CD8-positive, alpha-beta memory T cell (primary cell): ENCODE measurements around the gene NDRG3. TPM values are rescaled to one million over a fixed set of nuclear protein-coding genes. Genes with fewer than 3 reads are reported as not detected.
A peak's percentile ranks its signal among the peaks of the same experiment; 100 is the strongest.
"Not testable (repeated sequence)": the region's sequence is repeated elsewhere in the genome, so short reads cannot be mapped to it uniquely, and the experiment has no call there.

Experiments
- CTCF ChIA-PET: fragments of 350-600 bp; sonication (Branson Sonifier 250); formaldehyde crosslinking; loops from one replicate; lab custom pipeline; 2021; ENCODE audit warnings: antibody characterized with exemption; lab: Charles Lee
- POLR2A ChIA-PET: fragments of 350-600 bp; sonication (Branson Sonifier 250); formaldehyde crosslinking; loops from one replicate; lab custom pipeline; 2021; ENCODE audit warnings: antibody characterized with exemption; lab: Charles Lee
- DNase-seq, 5 donors: peaks; one replicate each; pipeline versions ENCODE4 v3.0.0 to v3.0.0-alpha.2; 2020 to 2022; ENCODE audit warnings: mixed read lengths in 1 of 5
- H3K27ac ChIP-seq: one replicate; pipeline ENCODE4 v1.7.0; 2013; ENCODE audit warnings: low read depth, mild to moderate bottlenecking, low read length, moderate library complexity
- H3K27me3 ChIP-seq: 2 replicates; pipeline ENCODE4 v1.7.0; 2013; ENCODE audit warnings: low read length, mild to moderate bottlenecking; ENCODE audit not compliant: insufficient read depth, poor library complexity, severe bottlenecking
- H3K36me3 ChIP-seq: 2 replicates; pipeline ENCODE4 v1.7.0; 2013; ENCODE audit warnings: mild to moderate bottlenecking, low read length, moderate library complexity; ENCODE audit not compliant: insufficient read depth
- H3K4me1 ChIP-seq: 2 replicates; pipeline ENCODE4 v1.7.0; 2013; ENCODE audit warnings: mild to moderate bottlenecking, low read length, moderate library complexity; ENCODE audit not compliant: insufficient read depth
- H3K4me3 ChIP-seq: 2 replicates; pipeline ENCODE4 v1.7.0; 2013; ENCODE audit warnings: mild to moderate bottlenecking, low read length
- H3K9me3 ChIP-seq: 2 replicates; pipeline ENCODE4 v1.7.0; 2013; ENCODE audit warnings: mild to moderate bottlenecking, low read length
- H3K27ac Mint-ChIP-seq, 8 donors: one replicate each; pipeline ENCODE4 v1.8.0; 2020 to 2021; ENCODE audit warnings: mixed read lengths in 8 of 8, mild to moderate bottlenecking in 6 of 8, inconsistent platforms in 3 of 8, moderate library complexity in 3 of 8
- H3K27me3 Mint-ChIP-seq, 2 donors: one replicate each; pipeline ENCODE4 v1.8.0; 2020 to 2021; ENCODE audit warnings: mixed read lengths in 2 of 2, mild to moderate bottlenecking in 1 of 2, moderate library complexity in 1 of 2
- H3K36me3 Mint-ChIP-seq, 3 donors: one replicate each; pipeline ENCODE4 v1.8.0; 2020 to 2021; ENCODE audit warnings: mixed read lengths in 3 of 3, inconsistent platforms in 1 of 3, mild to moderate bottlenecking in 1 of 3
- H3K4me1 Mint-ChIP-seq, 3 donors: one replicate each; pipeline ENCODE4 v1.8.0; 2020 to 2021; ENCODE audit warnings: mixed read lengths in 3 of 3, inconsistent platforms in 1 of 3, mild to moderate bottlenecking in 1 of 3
- H3K4me3 Mint-ChIP-seq, 7 donors: one replicate each; pipeline ENCODE4 v1.8.0; 2020 to 2021; ENCODE audit warnings: mixed read lengths in 7 of 7, mild to moderate bottlenecking in 6 of 7, moderate library complexity in 4 of 7, inconsistent platforms in 2 of 7
- H3K9me3 Mint-ChIP-seq, 5 donors: one replicate each; pipeline ENCODE4 v1.8.0; 2020 to 2022; ENCODE audit warnings: mixed read lengths in 5 of 5, mild to moderate bottlenecking in 3 of 5, moderate library complexity in 2 of 5, inconsistent platforms in 1 of 5
- polyA plus RNA-seq: library from polyadenylated mRNA; unstranded; fragments of 300-500 nt; fragmentation: Illumina TruSeq; gene quantifications from one replicate; pipeline ENCODE4 v1.2.3, GENCODE V29; 2021
- total RNA-seq, 2 experiments: library from RNA; stranded (reverse); gene quantifications; one replicate each; pipeline ENCODE4 v1.2.3, GENCODE V29; 2021

The NDRG3 gene
- total and polyA plus RNA-seq, 3 experiments from 2014 or later: 19.9 to 49.8 (median 20.3) TPM

- no peaks in the 10 kb centered on the region for H3K9me3 Mint-ChIP-seq
- POLR2A ChIA-PET: no interaction called here
- no peak overlapping the region for H3K27ac ChIP-seq
- H3K27me3 ChIP-seq: no peaks in the 10 kb centered on the region
- H3K27me3 Mint-ChIP-seq: no peaks in the 10 kb centered on the region
- H3K4me3 ChIP-seq: no peak overlapping the region
- H3K36me3 ChIP-seq: no peaks in the 10 kb centered on the region
- H3K4me1 Mint-ChIP-seq: peaks cover 0 to 5% (median 3%) of the 10 kb centered on the region in 3 donors
- peak overlapping the region in 1 of 8 donors; percentile 14 for H3K27ac Mint-ChIP-seq
- CTCF ChIA-PET: interaction anchor here (3.8 kb wide), 1 partner anchor 37 kb away, joined by 23 read pairs; no protein-coding TSS in a partner anchor
- DNase-seq: peak in 2 of 5 donors; percentile 7 to 50
- H3K36me3 Mint-ChIP-seq: peaks cover 0 to 35% (median 13%) of the 10 kb centered on the region in 3 donors
- H3K4me1 ChIP-seq: no peaks in the 10 kb centered on the region
- no peak overlapping the region for H3K4me3 Mint-ChIP-seq
- no peaks in the 10 kb centered on the region for H3K9me3 ChIP-seq
Measured at GRCh38 chr20:36717657-36718056, 28.2 kb downstream of the NDRG3 start.

GRCh38 chr20:36717021-36717420, 28.9 kb downstream of the NDRG3 start:
- no peaks in the 10 kb centered on the region for H3K27me3 ChIP-seq
- Mint-ChIP-seq H3K9me3 (no peaks in the 10 kb centered on the region), H3K27me3 (no peaks in the 10 kb centered on the region), H3K27ac (peak overlapping the region in 1 of 8 donors; percentile 14), H3K36me3 (peaks cover 0 to 35% (median 13%) of the 10 kb centered on the region in 3 donors), H3K4me1 (peaks cover 0 to 3% (median 0%) of the 10 kb centered on the region in 3 donors), H3K4me3 (no peak overlapping the region)
- DNase-seq: no peak
- no peaks in the 10 kb centered on the region for H3K4me1 ChIP-seq
- H3K36me3 ChIP-seq: no peaks in the 10 kb centered on the region
- H3K9me3 ChIP-seq: no peaks in the 10 kb centered on the region
- H3K27ac ChIP-seq: no peak overlapping the region
- ChIA-PET POLR2A (no interaction called here), CTCF (interaction anchor here (3.8 kb wide), 1 partner anchor 38 kb away, joined by 23 read pairs; no protein-coding TSS in a partner anchor)
- no peak overlapping the region for H3K4me3 ChIP-seq

GRCh38 chr20:36712775-36713174, 33.1 kb downstream of the NDRG3 start:
- DNase-seq: no peak
- Histone ChIP-seq H3K4me1 (no peaks in the 10 kb centered on the region), H3K36me3 (no peaks in the 10 kb centered on the region), H3K9me3 (no peaks in the 10 kb centered on the region), H3K27me3 (no peaks in the 10 kb centered on the region), H3K4me3 (no peak overlapping the region), H3K27ac (no peak overlapping the region)
- H3K27ac Mint-ChIP-seq: no peak overlapping the region
- no peaks in the 10 kb centered on the region for H3K9me3 Mint-ChIP-seq
- H3K4me3 Mint-ChIP-seq: no peak overlapping the region
- peaks cover 0 to 3% (median 0%) of the 10 kb centered on the region in 3 donors for H3K4me1 Mint-ChIP-seq
- ChIA-PET POLR2A (no interaction called here), CTCF (interaction anchor here (1.0 kb wide), 1 partner anchor 34 kb away, joined by 3 read pairs; no protein-coding TSS in a partner anchor)
- no peaks in the 10 kb centered on the region for H3K27me3 Mint-ChIP-seq
- peaks cover 0 to 13% (median 8%) of the 10 kb centered on the region in 3 donors for H3K36me3 Mint-ChIP-seq

GRCh38 chr20:36709126-36709525, 36.8 kb downstream of the NDRG3 start:
- CTCF ChIA-PET: no interaction called here
- H3K4me3 ChIP-seq: no peak overlapping the region

GRCh38 chr20:36703530-36703929, 42.4 kb downstream of the NDRG3 start:
- peaks cover 0 to 2% (median 0%) of the 10 kb centered on the region in 3 donors for H3K4me1 Mint-ChIP-seq
- peaks cover 0 to 31% (median 8%) of the 10 kb centered on the region in 3 donors for H3K36me3 Mint-ChIP-seq
- H3K4me1 ChIP-seq: no peaks in the 10 kb centered on the region
- no peaks in the 10 kb centered on the region for H3K9me3 ChIP-seq
- no peak overlapping the region for H3K4me3 Mint-ChIP-seq
- no peaks in the 10 kb centered on the region for H3K36me3 ChIP-seq
- no peaks in the 10 kb centered on the region for H3K27me3 ChIP-seq
- ChIA-PET POLR2A (no interaction called here), CTCF (no interaction called here)
- no peak overlapping the region for H3K4me3 ChIP-seq
- no peak for DNase-seq
- H3K27ac ChIP-seq: no peak overlapping the region
- H3K9me3 Mint-ChIP-seq: no peaks in the 10 kb centered on the region
- no peaks in the 10 kb centered on the region for H3K27me3 Mint-ChIP-seq
- H3K27ac Mint-ChIP-seq: no peak overlapping the region

More at GRCh38 chr20:36709126-36709525, 36.8 kb downstream of the NDRG3 start:
- H3K27ac ChIP-seq: no peak overlapping the region
- Mint-ChIP-seq H3K4me3 (no peak overlapping the region), H3K27me3 (no peaks in the 10 kb centered on the region), H3K27ac (no peak overlapping the region), H3K36me3 (peaks cover 0 to 27% (median 11%) of the 10 kb centered on the region in 3 donors), H3K4me1 (peaks cover 0 to 3% (median 2%) of the 10 kb centered on the region in 3 donors), H3K9me3 (no peaks in the 10 kb centered on the region)
- H3K4me1 ChIP-seq: no peaks in the 10 kb centered on the region
- H3K36me3 ChIP-seq: no peaks in the 10 kb centered on the region
- no peak for DNase-seq
- POLR2A ChIA-PET: no interaction called here
- no peaks in the 10 kb centered on the region for H3K9me3 ChIP-seq
- no peaks in the 10 kb centered on the region for H3K27me3 ChIP-seq

GRCh38 chr20:36700438-36700837, 45.5 kb downstream of the NDRG3 start:
- Histone ChIP-seq H3K9me3 (no peaks in the 10 kb centered on the region), H3K4me1 (no peaks in the 10 kb centered on the region), H3K4me3 (no peak overlapping the region), H3K36me3 (no peaks in the 10 kb centered on the region), H3K27me3 (no peaks in the 10 kb centered on the region), H3K27ac (no peak overlapping the region)
- H3K9me3 Mint-ChIP-seq: peaks cover 0 to 3% (median 0%) of the 10 kb centered on the region in 5 donors
- ChIA-PET CTCF (interaction anchor here (1.8 kb wide), 1 partner anchor 34 kb away, joined by 3 read pairs; no protein-coding TSS in a partner anchor), POLR2A (no interaction called here)
- peaks cover 5 to 21% (median 8%) of the 10 kb centered on the region in 3 donors for H3K36me3 Mint-ChIP-seq
- H3K27ac Mint-ChIP-seq: peak overlapping the region in 1 of 8 donors; percentile 38
- no peaks in the 10 kb centered on the region for H3K27me3 Mint-ChIP-seq
- DNase-seq: no peak
- no peak overlapping the region for H3K4me3 Mint-ChIP-seq
- H3K4me1 Mint-ChIP-seq: no peaks in the 10 kb centered on the region

GRCh38 chr20:36695467-36695866, 50.4 kb downstream of the NDRG3 start:
- H3K36me3 ChIP-seq, DNase-seq, H3K27me3 Mint-ChIP-seq, H3K9me3 ChIP-seq, CTCF ChIA-PET, H3K4me1 Mint-ChIP-seq, H3K4me3 ChIP-seq, H3K9me3 Mint-ChIP-seq, H3K4me1 ChIP-seq, H3K27ac ChIP-seq, H3K27me3 ChIP-seq, H3K4me3 Mint-ChIP-seq, H3K27ac Mint-ChIP-seq, POLR2A ChIA-PET: not testable (repeated sequence)
- H3K36me3 Mint-ChIP-seq: peaks cover 5 to 18% (median 10%) of the 10 kb centered on the region in 3 donors

- H3K36me3 ChIP-seq: peaks cover 9% of the 10 kb centered on the region
- H3K27ac ChIP-seq: no peak overlapping the region
- no peaks in the 10 kb centered on the region for H3K9me3 Mint-ChIP-seq
- no peaks in the 10 kb centered on the region for H3K4me1 Mint-ChIP-seq
- ChIA-PET POLR2A (no interaction called here), CTCF (interaction anchor here (1.2 kb wide), 1 partner anchor 9 kb away, joined by 3 read pairs; no protein-coding TSS in a partner anchor)
- H3K4me3 ChIP-seq: no peak overlapping the region
- no peaks in the 10 kb centered on the region for H3K9me3 ChIP-seq
- H3K36me3 Mint-ChIP-seq: peaks cover 0 to 42% (median 3%) of the 10 kb centered on the region in 3 donors
- no peaks in the 10 kb centered on the region for H3K27me3 ChIP-seq
- H3K4me1 ChIP-seq: no peaks in the 10 kb centered on the region
- no peaks in the 10 kb centered on the region for H3K27me3 Mint-ChIP-seq
- H3K27ac Mint-ChIP-seq: peak overlapping the region in 2 of 8 donors; percentile 22 to 27
- DNase-seq: no peak
- H3K4me3 Mint-ChIP-seq: no peak overlapping the region
Measured at GRCh38 chr20:36688630-36689029, 57.3 kb downstream of the NDRG3 start.
